Measurements from ENCODE around the gene FBF1. TPM values are rescaled to one million over a fixed set of nuclear protein-coding genes. Genes with fewer than 3 reads are reported as not detected.

The FBF1 gene
- total RNA-seq, 1 donor from 2014 or later = 3.8 TPM

- no peaks in the 10 kb centered on the region for H3K36me3 ChIP-seq (ENCODE audit: control insufficient read depth, insufficient read depth, low read length)
- TF ChIP-seq CTCF (IDR thresholded peaks at IDR 0.05; ENCODE audit: insufficient read depth, low read length, poor library complexity, severe bottlenecking) = no peak
- no peaks in the 10 kb centered on the region for H3K27me3 ChIP-seq (ENCODE audit: control insufficient read depth, insufficient read depth, low read length)
Measured at GRCh38 chr17:75922173-75922961, 18.5 kb downstream of the FBF1 start.

GRCh38 chr17:75921596-75921995 is 19.2 kb downstream of the FBF1 start:
- H3K27me3 ChIP-seq (ENCODE audit: control insufficient read depth, insufficient read depth, low read length) = no peaks in the 10 kb centered on the region
- TF ChIP-seq CTCF (IDR thresholded peaks at IDR 0.05; ENCODE audit: insufficient read depth, low read length, poor library complexity, severe bottlenecking) = no peak
- DNase-seq (ENCODE audit: low read depth) = no peak
- H3K36me3 ChIP-seq (ENCODE audit: control insufficient read depth, insufficient read depth, low read length) = no peaks in the 10 kb centered on the region
- H3K4me3 ChIP-seq (ENCODE audit: low read depth, low read length) = no peak overlapping the region

More at GRCh38 chr17:75922173-75922961, 18.5 kb downstream of the FBF1 start:
- DNase-seq (ENCODE audit: low read depth) = no peak
- no peak overlapping the region for H3K4me3 ChIP-seq (ENCODE audit: low read depth, low read length)

GRCh38 chr17:75920045-75920560 is 20.7 kb downstream of the FBF1 start:
- no peaks in the 10 kb centered on the region for H3K27me3 ChIP-seq (ENCODE audit: control insufficient read depth, insufficient read depth, low read length)
- TF ChIP-seq CTCF (IDR thresholded peaks at IDR 0.05; ENCODE audit: insufficient read depth, low read length, poor library complexity, severe bottlenecking) = no peak
- H3K4me3 ChIP-seq (ENCODE audit: low read depth, low read length) = no peak overlapping the region
- H3K36me3 ChIP-seq (ENCODE audit: control insufficient read depth, insufficient read depth, low read length) = no peaks in the 10 kb centered on the region
- DNase-seq (ENCODE audit: low read depth) = no peak

- no peak for TF ChIP-seq CTCF (IDR thresholded peaks at IDR 0.05; ENCODE audit: insufficient read depth, low read length, poor library complexity, severe bottlenecking)
- Histone ChIP-seq H3K36me3 (ENCODE audit: control insufficient read depth, insufficient read depth, low read length) (no peaks in the 10 kb centered on the region), H3K27me3 (ENCODE audit: control insufficient read depth, insufficient read depth, low read length) (no peaks in the 10 kb centered on the region), H3K4me3 (ENCODE audit: low read depth, low read length) (no peak overlapping the region)
- DNase-seq (ENCODE audit: low read depth) = no peak
Measured at GRCh38 chr17:75919611-75920010, 21.2 kb downstream of the FBF1 start.

- H3K27me3 ChIP-seq (ENCODE audit: control insufficient read depth, insufficient read depth, low read length) = no peaks in the 10 kb centered on the region
- no peaks in the 10 kb centered on the region for H3K36me3 ChIP-seq (ENCODE audit: control insufficient read depth, insufficient read depth, low read length)
- no peak overlapping the region for H3K4me3 ChIP-seq (ENCODE audit: low read depth, low read length)
- DNase-seq (ENCODE audit: low read depth) = no peak
- TF ChIP-seq CTCF (IDR thresholded peaks at IDR 0.05; ENCODE audit: insufficient read depth, low read length, poor library complexity, severe bottlenecking) = no peak
Measured at GRCh38 chr17:75917917-75918445, 22.9 kb downstream of the FBF1 start.
